GM21717 (cell line): ENCODE results near the gene LCP2.

Experiments
- ATAC-seq: cut with Tn5 transposase; IDR thresholded peaks from one replicate; pipeline ENCODE4 v1.9.1; 2021; ENCODE audit warnings: mild to moderate bottlenecking, moderate library complexity; ENCODE audit not compliant: unreplicated experiment

Gene LCP2

DNA sequence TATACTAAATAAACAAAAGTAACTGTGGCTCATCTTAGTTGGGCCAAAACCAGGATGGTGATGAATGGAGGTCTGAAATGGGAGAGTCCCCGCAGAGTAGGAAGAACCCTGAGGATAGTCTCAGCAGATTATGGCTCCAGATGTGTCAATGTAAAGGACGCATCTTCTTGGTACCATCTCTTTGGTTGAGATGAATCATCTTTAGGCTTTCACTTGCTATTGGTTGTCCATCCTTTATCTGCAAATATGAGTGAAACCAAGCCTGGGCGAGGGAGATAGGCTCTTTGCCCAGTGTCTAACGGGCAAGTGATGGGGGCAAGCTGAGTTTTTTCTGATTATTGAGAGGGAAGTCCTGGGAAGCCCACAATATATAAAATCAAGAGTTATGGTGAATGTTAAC lies 19.4 kb upstream of the LCP2 start:
- ATAC-seq: no peak

- ATAC-seq: no peak
Observed at GRCh38 chr5:170315154-170315553, 17.6 kb upstream of the LCP2 start.

DNA sequence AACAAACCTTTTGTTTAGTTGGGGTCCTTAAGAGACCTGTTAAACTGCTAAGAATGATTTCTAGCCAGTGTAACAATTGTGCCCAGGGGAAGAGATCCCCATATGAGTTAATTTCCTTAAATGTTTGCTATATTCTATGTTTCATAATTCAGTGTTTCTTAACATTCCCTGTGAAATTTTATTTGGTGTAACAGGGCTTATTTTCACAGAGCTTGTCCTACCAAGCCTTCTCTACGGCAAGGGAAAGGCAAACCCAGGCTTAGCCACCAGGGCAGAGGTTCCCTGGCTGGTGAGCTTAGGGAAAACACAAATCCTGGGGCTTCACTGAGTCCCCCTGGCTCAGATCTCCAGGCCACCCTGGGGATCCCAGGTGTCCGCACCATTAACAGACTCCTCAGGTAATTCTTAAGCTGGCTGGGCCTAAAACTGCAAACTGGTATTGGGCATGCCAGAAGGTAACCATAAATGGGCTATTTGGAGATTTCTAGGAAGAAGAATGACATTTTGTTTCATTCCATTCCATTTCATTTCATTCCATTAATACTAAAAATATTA lies 17.0 kb upstream of the LCP2 start:
- ATAC-seq: no peak

- no peak for ATAC-seq
Observed at GRCh38 chr5:170313816-170314215, 16.2 kb upstream of the LCP2 start.

GRCh38 chr5:170313344-170313743 lies 15.8 kb upstream of the LCP2 start:
- ATAC-seq: no peak

GRCh38 chr5:170312666-170313065 lies 15.1 kb upstream of the LCP2 start:
- ATAC-seq: peak; percentile 76

DNA sequence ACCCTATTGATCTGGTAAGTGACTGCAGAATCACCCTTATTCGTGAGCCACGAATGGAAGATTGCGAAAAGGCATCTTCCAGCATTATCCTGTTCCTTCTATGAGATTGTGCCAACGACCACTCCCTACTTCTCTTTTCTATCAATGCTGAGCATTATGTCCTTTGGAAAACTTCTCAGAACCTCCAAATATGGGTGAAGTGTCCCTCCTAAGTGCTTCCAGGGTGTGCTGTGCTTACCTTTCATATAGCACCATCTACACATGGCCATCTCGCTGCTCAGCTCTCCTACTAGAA lies 14.7 kb upstream of the LCP2 start:
- no peak for ATAC-seq

GRCh38 chr5:170311511-170312300 lies 14.1 kb upstream of the LCP2 start:
- no peak for ATAC-seq

- no peak for ATAC-seq
Observed at GRCh38 chr5:170310256-170310926, 12.8 kb upstream of the LCP2 start.

DNA sequence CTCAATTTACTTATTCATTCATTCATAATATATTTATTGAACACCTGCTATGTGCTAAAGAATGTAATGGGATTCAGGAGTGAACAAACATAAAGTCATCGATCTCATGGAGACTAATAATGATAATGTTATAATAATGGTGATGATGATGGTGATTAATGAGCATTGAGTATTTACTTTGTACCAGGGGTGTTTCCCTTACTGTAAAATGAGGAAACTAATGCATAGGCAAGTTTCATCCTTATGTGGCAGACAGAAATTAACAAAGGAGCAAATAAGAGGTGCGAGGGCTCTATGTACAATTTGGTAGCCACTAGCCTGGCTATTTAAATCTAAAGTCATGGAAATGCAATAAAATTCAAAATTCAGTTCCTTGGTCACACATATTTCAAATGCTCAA lies 11.1 kb upstream of the LCP2 start:
- no peak for ATAC-seq

DNA sequence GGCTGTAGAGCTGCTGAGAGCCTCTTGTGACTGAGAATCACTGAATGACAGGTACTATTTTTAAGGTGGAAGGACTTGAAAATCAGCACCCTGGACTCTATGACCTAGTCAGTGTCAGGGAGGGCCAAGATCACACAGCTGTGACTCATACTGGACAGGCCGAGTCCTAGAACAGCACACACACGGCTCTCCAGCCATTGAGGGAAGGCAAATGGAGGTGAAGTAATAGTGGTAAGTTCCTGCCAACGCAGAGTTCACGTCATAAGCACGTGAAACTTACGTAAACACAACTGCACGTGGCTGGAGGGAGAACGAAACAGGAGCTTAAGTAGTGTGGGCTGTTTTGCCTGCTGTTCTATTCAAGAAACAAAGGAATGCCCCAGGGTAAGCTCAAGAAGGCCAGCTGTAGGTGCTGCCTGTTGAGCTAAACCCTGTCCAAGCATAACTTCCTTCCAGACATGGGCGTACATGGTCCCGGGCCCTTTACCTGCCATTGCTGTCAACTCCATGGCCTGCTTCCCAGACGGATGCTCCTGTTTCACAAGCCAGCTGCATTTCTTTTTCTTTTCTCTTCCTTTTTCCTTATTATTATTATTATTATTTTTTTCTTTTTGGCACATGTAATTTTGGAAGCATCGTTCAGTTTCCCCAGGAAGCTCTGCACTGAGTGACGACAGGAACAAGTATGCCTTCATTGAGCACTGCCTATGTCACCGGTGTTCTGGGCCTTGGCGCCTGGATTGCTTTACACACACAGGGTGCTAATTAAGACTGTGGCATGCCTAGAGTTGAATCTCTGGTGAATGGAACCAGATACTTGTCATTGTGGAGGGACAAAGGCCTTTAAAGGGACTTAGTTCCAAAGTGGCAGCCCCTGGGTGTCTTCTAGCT lies 10.2 kb upstream of the LCP2 start:
- ATAC-seq: no peak

DNA sequence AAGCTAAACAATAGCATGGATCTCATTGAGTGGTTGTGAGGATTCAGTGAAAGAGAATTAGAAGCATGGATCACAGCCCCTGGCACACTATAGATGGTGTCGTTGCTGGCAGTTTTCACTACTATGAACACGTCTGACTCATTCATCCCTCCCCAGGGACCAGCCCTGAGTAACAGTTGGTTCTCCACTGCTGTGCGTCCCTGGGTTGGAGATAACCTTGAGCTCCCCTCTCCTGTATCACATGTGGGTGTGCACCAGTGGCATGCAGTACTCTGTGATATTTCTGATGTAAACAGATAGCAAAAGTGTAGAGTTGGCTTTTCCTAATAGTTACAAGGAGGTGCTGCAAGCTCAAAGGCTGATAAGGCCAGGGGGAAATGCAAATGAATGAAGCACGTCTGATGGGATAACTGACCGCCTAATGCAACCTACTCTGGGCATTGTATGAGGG lies 8.8 kb upstream of the LCP2 start:
- peak; percentile 75 for ATAC-seq

DNA sequence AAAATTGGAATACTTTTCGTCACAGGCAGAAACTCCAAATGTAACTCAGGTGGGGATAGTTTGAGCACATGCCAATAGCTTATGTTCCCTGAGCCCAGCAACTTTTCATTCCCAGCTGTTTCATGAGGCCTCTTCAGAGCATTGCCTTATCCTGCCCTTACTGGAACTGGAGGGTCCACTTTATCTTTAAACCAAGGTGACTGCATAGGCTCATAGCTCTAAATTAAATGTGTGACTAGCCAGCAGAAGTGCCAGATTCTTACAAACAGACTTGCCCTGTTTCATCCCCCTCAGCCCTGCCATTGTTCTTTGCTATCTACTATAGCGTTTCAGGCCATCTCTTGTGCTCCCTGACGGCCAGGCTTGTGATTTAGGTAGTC lies 8.1 kb upstream of the LCP2 start:
- no peak for ATAC-seq

DNA sequence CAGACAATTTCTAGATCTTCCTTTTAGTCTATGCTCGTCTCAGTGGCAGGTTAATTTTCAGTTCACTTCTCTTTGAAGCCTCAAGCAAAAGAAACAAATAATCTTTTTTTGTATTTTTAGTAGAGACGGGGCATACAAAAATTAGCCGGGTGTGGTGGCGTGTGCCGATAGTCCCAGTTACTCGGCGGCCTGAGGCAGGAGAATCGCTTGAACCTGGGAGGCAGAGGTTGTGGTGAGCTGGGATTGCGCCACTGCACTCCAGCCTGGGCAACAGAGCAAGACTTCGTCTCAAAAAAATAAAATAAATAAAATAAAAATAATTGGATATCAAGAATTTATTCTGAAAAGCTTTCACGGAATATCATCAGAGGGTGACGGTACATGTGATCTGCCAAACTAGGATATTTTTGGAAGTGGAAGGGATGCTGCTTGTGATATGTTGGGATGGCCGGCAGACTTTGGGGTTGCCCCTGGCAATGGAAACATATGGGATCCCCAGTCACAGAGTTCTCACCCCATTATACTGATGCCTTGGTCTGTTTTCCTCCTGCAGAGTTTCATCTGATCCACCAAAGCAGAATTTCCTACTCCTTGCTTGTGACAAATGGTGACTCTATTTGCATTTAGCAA lies 7.6 kb upstream of the LCP2 start:
- ATAC-seq: no peak

DNA sequence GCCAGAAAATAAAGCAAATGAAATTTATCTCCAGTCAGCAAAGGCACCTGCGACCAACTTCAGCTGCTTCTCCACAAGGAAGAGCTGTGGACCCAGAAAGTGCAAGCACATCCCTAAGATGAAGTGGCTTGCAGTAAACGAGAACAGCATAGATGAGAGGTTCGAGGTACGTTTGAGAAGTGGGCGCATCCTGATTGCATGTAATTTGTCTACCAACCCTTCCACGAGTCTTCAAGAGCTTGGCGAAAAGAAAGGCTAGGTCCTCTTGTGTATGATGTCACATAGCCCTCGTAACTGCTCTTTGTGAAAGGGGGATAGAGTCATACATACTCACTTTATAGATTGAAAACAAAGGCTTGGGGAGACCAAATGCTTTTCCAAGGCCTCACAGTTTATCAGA lies 6.0 kb upstream of the LCP2 start:
- no peak for ATAC-seq

DNA sequence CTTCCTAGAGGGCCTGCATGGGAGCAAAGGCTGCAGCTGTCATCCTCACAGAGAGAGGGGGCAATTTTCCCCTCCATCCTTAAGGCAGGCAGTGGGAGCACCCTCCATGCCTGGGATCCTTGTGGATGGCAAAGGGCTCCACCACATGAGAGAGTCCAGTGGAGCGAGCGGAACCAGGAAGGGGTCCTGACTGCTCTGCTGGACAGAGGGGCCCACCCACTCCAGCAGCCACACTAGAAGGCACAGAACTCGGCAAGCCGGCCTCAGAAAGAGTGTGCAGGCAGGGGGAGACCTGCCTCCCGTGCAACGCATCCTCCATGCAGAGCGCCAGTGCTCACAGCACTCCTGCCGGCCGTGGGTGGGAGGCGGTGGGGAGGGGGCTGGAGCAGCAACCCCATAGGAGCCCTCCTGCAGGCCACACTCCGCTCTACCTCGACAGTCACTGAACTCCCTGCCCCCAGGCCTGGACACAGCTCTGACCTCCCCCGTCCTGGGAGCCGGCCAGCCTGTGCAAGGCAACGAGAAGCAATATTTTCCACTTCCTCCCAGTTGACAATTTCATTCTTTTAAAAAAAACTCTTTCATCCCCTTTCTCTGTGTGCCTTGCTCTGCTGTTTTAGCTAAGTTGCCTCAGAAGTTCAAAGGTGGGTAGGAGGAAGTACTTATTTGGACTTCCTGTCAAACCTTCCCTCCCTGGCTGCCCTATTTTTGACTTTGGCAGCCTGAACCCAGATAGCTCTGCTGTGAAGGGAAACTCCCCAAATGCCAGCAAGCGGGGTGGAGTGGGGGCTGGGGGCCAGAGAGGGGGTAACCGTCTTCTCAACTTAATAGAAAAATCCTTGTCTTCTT lies 5.3 kb upstream of the LCP2 start:
- peak; percentile 80 for ATAC-seq

- no peak for ATAC-seq
Observed at GRCh38 chr5:170301981-170302652, 4.5 kb upstream of the LCP2 start.

GRCh38 chr5:170301149-170301548 lies 3.6 kb upstream of the LCP2 start:
- no peak for ATAC-seq

DNA sequence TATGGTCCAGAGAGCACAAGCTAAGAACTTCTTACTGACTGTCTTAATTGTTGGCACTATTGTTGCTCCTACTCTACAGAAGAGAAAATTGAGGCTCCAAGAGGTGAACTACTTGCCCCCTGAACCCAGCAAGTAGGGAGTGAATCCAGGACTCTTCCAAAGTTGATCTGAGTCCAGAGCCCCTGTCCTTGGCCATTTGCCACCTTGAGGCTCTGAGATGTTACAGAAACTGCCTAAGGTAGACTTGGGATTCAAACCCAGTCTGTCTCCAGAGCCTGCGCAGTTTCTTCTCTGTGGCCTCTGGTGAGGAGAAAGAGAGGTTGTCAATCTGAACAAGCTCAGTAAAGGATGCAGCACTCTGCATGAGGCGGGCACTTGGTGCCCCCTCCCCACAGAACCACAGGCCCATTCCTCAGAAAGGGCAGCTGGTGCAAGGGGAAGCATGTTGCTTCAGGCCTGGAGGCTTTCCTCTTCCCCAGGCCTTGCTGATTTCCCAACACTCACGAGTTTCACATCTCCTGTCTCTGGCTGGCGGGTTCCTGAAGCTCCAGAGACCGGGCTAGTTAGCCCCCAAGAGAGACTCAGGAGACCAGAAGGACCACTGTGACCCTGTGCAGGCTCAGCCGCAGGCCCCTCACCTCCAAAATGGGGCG lies 2.9 kb upstream of the LCP2 start:
- no peak for ATAC-seq
